Keratinocyte (primary cell): ENCODE results near the gene KDR.

Experiments used
- CTCF ChIP-seq, 3 experiments: IDR thresholded peaks in 1 of 3; conservative IDR thresholded peaks in 1 of 3; optimal IDR thresholded peaks in 1 of 3; 2 replicates in 2 of 3; 3 replicates in 1 of 3; pipeline versions ENCODE3 to v1.5.1; 2011; ENCODE audit warnings: low read length in 3 of 3, mild to moderate bottlenecking in 3 of 3, moderate library complexity in 2 of 3, control low read depth in 1 of 3, inconsistent platforms in 1 of 3; ENCODE audit not compliant: insufficient read depth in 2 of 3; ENCODE audit errors: extremely low read depth in 1 of 3
- EZH2 ChIP-seq: IDR thresholded peaks from one replicate; pipeline ENCODE4 v1.6.1; 2012; ENCODE audit warnings: inconsistent platforms, mild to moderate bottlenecking, low read length, moderate library complexity

DNA sequence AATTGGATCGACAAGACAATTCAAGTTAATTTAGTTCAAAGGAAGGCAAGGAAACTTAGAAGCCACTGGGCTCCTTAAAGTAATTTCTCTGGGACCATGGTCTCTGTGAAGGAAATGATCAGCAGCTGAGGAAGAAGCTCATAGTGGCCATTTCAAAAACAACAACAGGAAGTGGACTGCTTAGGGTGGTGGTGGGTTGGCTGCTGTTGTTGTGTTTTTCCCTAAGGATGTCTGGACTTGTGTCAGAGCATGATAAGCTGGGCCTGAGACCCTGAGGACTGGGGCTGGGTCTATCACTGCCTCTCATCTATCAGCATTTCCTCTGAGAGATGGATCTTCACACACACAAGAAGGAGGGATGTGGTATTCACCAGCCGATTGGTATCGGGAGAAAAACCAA lies 18.3 kb downstream of the KDR start:
- TF ChIP-seq CTCF (optimal IDR thresholded peaks at IDR 0.05 in 1 of 3, IDR thresholded peaks at IDR 0.05 in 1 of 3, conservative IDR thresholded peaks at IDR 0.05 in 1 of 3; ENCODE audit: extremely low read depth in 1 of 3, insufficient read depth in 2 of 3, low read length in 3 of 3) (no peak), EZH2 (no peak)
